IMR-90 (cell line): Measurements from ENCODE around the gene TCFL5. TPM values are rescaled to one million over a fixed set of nuclear protein-coding genes. Genes with fewer than 3 reads are reported as not detected.

Source experiments
- ATAC-seq: fragments of 200-7000 bp; cut with Tn5 transposase; 2 replicates; pipeline ENCODE4 v1.9.1; 2020; ENCODE audit warnings: low read depth, mild to moderate bottlenecking, moderate library complexity
- BruUV-seq: library from RNA; stranded (reverse); fragments of 400-500 nt; replicated peaks from 2 replicates; lab custom pipeline; 2021; lab: Mats Ljungman, UMichigan
- CTCF ChIA-PET: fragments of 300-600 bp; formaldehyde crosslinking; extraction: SDS; loops from one replicate; lab custom pipeline; 2021; ENCODE audit warnings: antibody characterized with exemption; lab: Yijun Ruan, JAX
- POLR2A ChIA-PET: fragments of 300-600 bp; sonication (Branson Sonifier 250); formaldehyde crosslinking; loops from one replicate; lab custom pipeline; 2022; ENCODE audit warnings: antibody characterized with exemption; ENCODE audit not compliant: unreplicated experiment; lab: Charles Lee
- DNase-seq: peaks from one replicate; pipeline ENCODE4 v3.0.0; 2013
- H2AFZ ChIP-seq: replicated peaks from 2 replicates; pipeline ENCODE3; 2013; ENCODE audit warnings: low read length, mild to moderate bottlenecking; ENCODE audit not compliant: poor library complexity
- H2AK5ac ChIP-seq: 2 replicates; pipeline ENCODE4 v1.6.1; 2013; ENCODE audit warnings: low read depth, low read length, inconsistent platforms
- H2AK9ac ChIP-seq: replicated peaks from 2 replicates; pipeline ENCODE3; 2013; ENCODE audit warnings: mild to moderate bottlenecking, low read depth, low read length, moderate library complexity; ENCODE audit not compliant: poor library complexity
- H2BK120ac ChIP-seq: 2 replicates; pipeline ENCODE4 v1.6.1; 2013; ENCODE audit warnings: low read depth, low read length, inconsistent platforms
- H2BK15ac ChIP-seq: 3 replicates; pipeline ENCODE4 v1.6.1; 2013; ENCODE audit warnings: low read depth, low read length, inconsistent platforms
- H2BK20ac ChIP-seq: 2 replicates; pipeline ENCODE4 v1.6.1; 2013; ENCODE audit warnings: low read depth, mild to moderate bottlenecking, inconsistent platforms, low read length, moderate library complexity
- H2BK5ac ChIP-seq: 2 replicates; pipeline ENCODE4 v1.6.1; 2013; ENCODE audit warnings: mild to moderate bottlenecking, low read depth, low read length, inconsistent platforms; ENCODE audit not compliant: poor library complexity, severe bottlenecking
- H3K14ac ChIP-seq: replicated peaks from 2 replicates; pipeline ENCODE4 v1.6.1; 2013; ENCODE audit warnings: low read depth, low read length, inconsistent platforms
- H3K18ac ChIP-seq: 2 replicates; pipeline ENCODE4 v1.6.1; 2013; ENCODE audit warnings: low read depth, low read length, control low read depth
- H3K23ac ChIP-seq: 2 replicates; pipeline ENCODE4 v1.6.1; 2013; ENCODE audit warnings: low read depth, low read length, inconsistent platforms
- H3K27ac ChIP-seq: 2 replicates; pipeline ENCODE4 v1.5.1; 2013; ENCODE audit warnings: mild to moderate bottlenecking, control low read depth, low read length; ENCODE audit not compliant: insufficient read depth
- H3K27me3 ChIP-seq: 2 replicates; pipeline ENCODE4 v1.6.1; 2013; ENCODE audit warnings: low read length; ENCODE audit not compliant: control insufficient read depth, insufficient read depth
- H3K36me3 ChIP-seq: 2 replicates; pipeline ENCODE4 v1.6.1; 2013; ENCODE audit warnings: low read length, mixed read lengths; ENCODE audit not compliant: control insufficient read depth, insufficient read depth
- H3K4ac ChIP-seq: 2 replicates; pipeline ENCODE4 v1.6.1; 2013; ENCODE audit warnings: low read depth, low read length, inconsistent platforms
- H3K4me1 ChIP-seq: 2 replicates; pipeline ENCODE4 v1.6.1; 2013; ENCODE audit warnings: low read length, mixed read lengths; ENCODE audit not compliant: control insufficient read depth, insufficient read depth
- H3K4me2 ChIP-seq: 2 replicates; pipeline ENCODE4 v1.6.1; 2013; ENCODE audit warnings: low read depth, mild to moderate bottlenecking, control low read depth, low read length, moderate library complexity
- H3K4me3 ChIP-seq: 2 replicates; pipeline ENCODE4 v1.5.1; 2013; ENCODE audit warnings: low read depth, mild to moderate bottlenecking, control low read depth, low read length, moderate library complexity; ENCODE audit not compliant: insufficient read depth
- H3K56ac ChIP-seq: 2 replicates; pipeline ENCODE4 v1.6.1; 2013; ENCODE audit warnings: low read length, inconsistent platforms; ENCODE audit not compliant: insufficient read depth; ENCODE audit errors: extremely low read depth
- H3K79me1 ChIP-seq, 2 experiments: 2 replicates each; pipeline ENCODE4 v1.6.1; 2013; ENCODE audit warnings: low read length in 2 of 2, inconsistent platforms in 1 of 2, low read depth in 1 of 2
- H3K9ac ChIP-seq: 2 replicates; pipeline ENCODE4 v1.6.1; 2013; ENCODE audit warnings: low read depth, low read length, control low read depth
- H3K9me1 ChIP-seq: 2 replicates; pipeline ENCODE4 v1.6.1; 2013; ENCODE audit warnings: low read length, inconsistent platforms; ENCODE audit not compliant: insufficient read depth
- H3K9me3 ChIP-seq: 2 replicates; pipeline ENCODE4 v1.6.1; 2013; ENCODE audit warnings: low read length; ENCODE audit not compliant: control insufficient read depth, insufficient read depth
- H4K20me1 ChIP-seq: 2 replicates; pipeline ENCODE4 v1.6.1; 2013; ENCODE audit warnings: low read length, inconsistent platforms; ENCODE audit not compliant: insufficient read depth
- H4K5ac ChIP-seq: 2 replicates; pipeline ENCODE4 v1.6.1; 2013; ENCODE audit warnings: mild to moderate bottlenecking, low read depth, low read length, control low read depth
- H4K8ac ChIP-seq, 2 experiments: 2 replicates each; pipeline ENCODE4 v1.6.1; 2013; ENCODE audit warnings: low read depth in 2 of 2, low read length in 2 of 2, control low read depth in 1 of 2, inconsistent platforms in 1 of 2
- H4K91ac ChIP-seq: 2 replicates; pipeline ENCODE4 v1.6.1; 2013; ENCODE audit warnings: low read depth, low read length, inconsistent platforms; ENCODE audit not compliant: insufficient read depth
- BHLHE40 ChIP-seq: fragments of 150-350 bp; IDR thresholded peaks from 2 replicates; pipeline ENCODE4 v1.6.1; 2016; ENCODE audit warnings: mild to moderate bottlenecking, low read depth, low read length
- CEBPB ChIP-seq: IDR thresholded peaks from 2 replicates; pipeline ENCODE4 v1.6.1; 2012; ENCODE audit warnings: low read depth, low read length, improper control_type of control experiment
- CHD1 ChIP-seq: IDR thresholded peaks from 2 replicates; pipeline ENCODE4 v1.6.1; 2012; ENCODE audit warnings: low read depth, low read length, improper control_type of control experiment
- FOS ChIP-seq: fragments of 150-350 bp; IDR thresholded peaks from 2 replicates; pipeline ENCODE4 v1.6.1; 2016; ENCODE audit warnings: low read depth, low read length
- MAFK ChIP-seq: IDR thresholded peaks from 2 replicates; pipeline ENCODE4 v1.6.1; 2012; ENCODE audit warnings: low read depth, low read length, improper control_type of control experiment
- MAZ ChIP-seq: IDR thresholded peaks from 2 replicates; pipeline ENCODE4 v1.6.1; 2012; ENCODE audit warnings: low read depth, mild to moderate bottlenecking, low read length, improper control_type of control experiment, moderate library complexity, borderline replicate concordance
- MXI1 ChIP-seq: IDR thresholded peaks from 2 replicates; pipeline ENCODE4 v1.6.1; 2012; ENCODE audit warnings: low read depth, mild to moderate bottlenecking, low read length, moderate library complexity, borderline replicate concordance
- POLR2A ChIP-seq: IDR thresholded peaks from 2 replicates; pipeline ENCODE4 v1.6.1; 2012; ENCODE audit warnings: mild to moderate bottlenecking, low read depth, low read length
- RCOR1 ChIP-seq: IDR thresholded peaks from 2 replicates; pipeline ENCODE4 v1.6.1; 2012; ENCODE audit warnings: mild to moderate bottlenecking, low read length, improper control_type of control experiment; ENCODE audit not compliant: insufficient replicate concordance
- RFX5 ChIP-seq: IDR thresholded peaks from 2 replicates; pipeline ENCODE4 v1.8.0; 2012; ENCODE audit warnings: low read depth, mild to moderate bottlenecking, low read length, moderate library complexity
- SMC3 ChIP-seq: fragments of 150-350 bp; IDR thresholded peaks from 2 replicates; pipeline ENCODE4 v1.6.1; 2016; ENCODE audit warnings: low read depth, mild to moderate bottlenecking, antibody characterized with exemption, low read length, moderate library complexity
- WGBS, 2 experiments: methylation state at CpG; one replicate each; pipeline versions ENCODE4 v1.1.5 to v1.1.7; 2013; ENCODE audit warnings: missing lambda C conversion rate in 2 of 2; ENCODE audit not compliant: insufficient read length in 1 of 2; ENCODE audit errors: extremely low coverage in 2 of 2; 5-methylcytosine and 5-hydroxymethylcytosine counted together
- dilution Hi-C: fragments of 300-500 bp; cut with HindIII; formaldehyde crosslinking; loops from one replicate; pipeline ENCODE4 v1.14.3; 2018; ENCODE audit warnings: low sequenced_read_pairs; ENCODE audit not compliant: unreplicated experiment
- in situ Hi-C: fragments of 300-500 bp; cut with MboI; formaldehyde crosslinking; loops from 3 replicates; pipeline ENCODE4 v1.14.3; 2019; ENCODE audit warnings: low sequenced_read_pairs, inconsistent platforms, mixed read lengths
- intact Hi-C: fragments of 100-400 bp; cut with micrococcal nuclease; formaldehyde crosslinking; loops from 2 replicates; pipeline ENCODE4 v1.10.0; 2022
- polyA plus RNA-seq, 3 experiments: library from polyadenylated mRNA; depleted of rRNA; stranded (reverse); fragments of >200 nt; gene quantifications; 2 replicates each; pipeline ENCODE4 v1.2.3, GENCODE V29; 2012; ENCODE audit warnings: low replicate concordance in 1 of 3
- total RNA-seq: library from RNA; depleted of rRNA; stranded (reverse); fragments of >200 nt; gene quantifications from 2 replicates; pipeline ENCODE4 v1.2.3, GENCODE V29; 2012
- TF ChIP-seq, protein P1 (sequence below): conservative IDR thresholded peaks from 2 replicates; pipeline ENCODE4 v1.5.1; 2012; ENCODE audit warnings: mild to moderate bottlenecking, low read depth, low read length, improper control_type of control experiment
- TF ChIP-seq, protein P2 (sequence below): fragments of 150-350 bp; IDR thresholded peaks from 2 replicates; pipeline ENCODE4 v1.6.1; 2016; ENCODE audit warnings: low read depth, mild to moderate bottlenecking, low read length, moderate library complexity, borderline replicate concordance

TCFL5 gene
- total and polyA plus RNA-seq, 2 of the 4 experiments (the other 2 are of a cell fraction): 6.0 to 8.2 TPM

DNA sequence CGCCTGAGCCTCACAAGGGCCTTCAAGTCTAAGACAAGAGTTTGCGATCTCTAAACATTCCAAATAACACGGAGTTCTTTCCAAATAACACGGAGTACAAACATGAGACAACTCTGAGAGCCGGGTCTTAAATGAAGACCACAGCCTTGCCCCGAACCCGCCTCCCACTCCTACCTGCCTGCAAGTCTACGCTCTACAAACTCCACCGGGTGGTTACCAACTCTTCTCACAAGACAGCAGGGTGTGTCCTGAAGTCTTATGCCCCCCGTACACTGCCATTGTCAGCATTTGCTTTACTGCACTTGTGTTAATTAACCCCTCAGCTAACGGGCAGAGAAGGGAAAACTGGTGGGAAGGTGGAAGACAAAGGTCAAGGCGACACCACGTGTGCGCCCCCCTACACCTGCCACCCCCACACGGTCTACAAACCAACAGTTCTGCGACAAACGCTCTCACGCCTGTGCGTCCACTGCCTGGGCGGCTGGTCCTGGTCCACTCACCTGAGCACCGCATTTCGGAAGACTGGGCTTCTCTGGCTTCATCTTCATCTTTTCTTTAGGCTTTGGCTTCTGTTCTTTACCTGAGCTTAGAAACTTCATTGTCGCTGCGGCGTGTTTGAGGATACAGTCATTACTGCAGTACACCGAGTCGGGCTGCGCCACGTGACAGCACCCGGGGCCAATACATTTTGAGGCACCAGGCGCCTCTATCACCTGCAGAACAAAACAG is 45.2 kb upstream of the TCFL5 start:
- no peak overlapping the region for H2BK120ac ChIP-seq
- POLR2A ChIA-PET: no interaction called here
- no peak overlapping the region for H2AFZ ChIP-seq
- no peak overlapping the region for H3K4ac ChIP-seq
- peaks cover 37 to 91% of the 10 kb centered on the region in 2 experiments for H3K79me1 ChIP-seq
- H3K18ac ChIP-seq: no peak overlapping the region
- no peak overlapping the region for H2AK9ac ChIP-seq
- H3K4me2 ChIP-seq: no peak overlapping the region
- H3K9me1 ChIP-seq: peaks cover 19% of the 10 kb centered on the region
- H2BK5ac ChIP-seq: no peak overlapping the region
- H3K27me3 ChIP-seq: no peaks in the 10 kb centered on the region
- dilution Hi-C loops (no loop called here), in situ Hi-C loops (no loop called here), intact Hi-C loops (no loop called here)
- H3K4me3 ChIP-seq: no peak overlapping the region
- H4K8ac ChIP-seq: no peak overlapping the region
- H3K23ac ChIP-seq: no peak overlapping the region
- H3K27ac ChIP-seq: no peak overlapping the region
- H3K9me3 ChIP-seq: no peaks in the 10 kb centered on the region
- H2AK5ac ChIP-seq: no peak overlapping the region
- WGBS, 2 experiments: 97% methylated on average over 13 of the region's 31 CpGs; no CpG with 5 or more reads in 1 of the 2 experiments
- no peak overlapping the region for H4K91ac ChIP-seq
- no peak for DNase-seq
- H4K5ac ChIP-seq: no peak overlapping the region
- no peak for TF ChIP-seq BHLHE40
- no peak for TF ChIP-seq POLR2A
- no peak for TF ChIP-seq RCOR1
- TF ChIP-seq, protein P1, sequence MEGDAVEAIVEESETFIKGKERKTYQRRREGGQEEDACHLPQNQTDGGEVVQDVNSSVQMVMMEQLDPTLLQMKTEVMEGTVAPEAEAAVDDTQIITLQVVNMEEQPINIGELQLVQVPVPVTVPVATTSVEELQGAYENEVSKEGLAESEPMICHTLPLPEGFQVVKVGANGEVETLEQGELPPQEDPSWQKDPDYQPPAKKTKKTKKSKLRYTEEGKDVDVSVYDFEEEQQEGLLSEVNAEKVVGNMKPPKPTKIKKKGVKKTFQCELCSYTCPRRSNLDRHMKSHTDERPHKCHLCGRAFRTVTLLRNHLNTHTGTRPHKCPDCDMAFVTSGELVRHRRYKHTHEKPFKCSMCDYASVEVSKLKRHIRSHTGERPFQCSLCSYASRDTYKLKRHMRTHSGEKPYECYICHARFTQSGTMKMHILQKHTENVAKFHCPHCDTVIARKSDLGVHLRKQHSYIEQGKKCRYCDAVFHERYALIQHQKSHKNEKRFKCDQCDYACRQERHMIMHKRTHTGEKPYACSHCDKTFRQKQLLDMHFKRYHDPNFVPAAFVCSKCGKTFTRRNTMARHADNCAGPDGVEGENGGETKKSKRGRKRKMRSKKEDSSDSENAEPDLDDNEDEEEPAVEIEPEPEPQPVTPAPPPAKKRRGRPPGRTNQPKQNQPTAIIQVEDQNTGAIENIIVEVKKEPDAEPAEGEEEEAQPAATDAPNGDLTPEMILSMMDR: no peak
- TF ChIP-seq CEBPB: no peak
- no peak for TF ChIP-seq CHD1
- no peak for TF ChIP-seq RFX5
- no peak for TF ChIP-seq MAZ
- no peak for TF ChIP-seq SMC3
- no peak for TF ChIP-seq MAFK
- TF ChIP-seq FOS: no peak
- TF ChIP-seq, protein P2, sequence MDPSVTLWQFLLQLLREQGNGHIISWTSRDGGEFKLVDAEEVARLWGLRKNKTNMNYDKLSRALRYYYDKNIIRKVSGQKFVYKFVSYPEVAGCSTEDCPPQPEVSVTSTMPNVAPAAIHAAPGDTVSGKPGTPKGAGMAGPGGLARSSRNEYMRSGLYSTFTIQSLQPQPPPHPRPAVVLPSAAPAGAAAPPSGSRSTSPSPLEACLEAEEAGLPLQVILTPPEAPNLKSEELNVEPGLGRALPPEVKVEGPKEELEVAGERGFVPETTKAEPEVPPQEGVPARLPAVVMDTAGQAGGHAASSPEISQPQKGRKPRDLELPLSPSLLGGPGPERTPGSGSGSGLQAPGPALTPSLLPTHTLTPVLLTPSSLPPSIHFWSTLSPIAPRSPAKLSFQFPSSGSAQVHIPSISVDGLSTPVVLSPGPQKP: no peak
- TF ChIP-seq MXI1: no peak
- BruUV-seq: no TSS peak
- no peak for ATAC-seq
- peaks cover 80% of the 10 kb centered on the region for H4K20me1 ChIP-seq
- no peak overlapping the region for H2BK15ac ChIP-seq
- H3K14ac ChIP-seq: no peak overlapping the region
- no peak overlapping the region for H3K56ac ChIP-seq
- no peak overlapping the region for H3K9ac ChIP-seq
- H2BK20ac ChIP-seq: no peak overlapping the region
- CTCF ChIA-PET: interaction anchor here (0.6 to 1.3 kb wide), 3 partner anchors 11 to 17 kb away, joined by 3 to 12 read pairs (median 4); no protein-coding TSS in a partner anchor
- peaks cover 21% of the 10 kb centered on the region for H3K4me1 ChIP-seq
- peaks cover 76% of the 10 kb centered on the region for H3K36me3 ChIP-seq
